HCT116 (cell line): Measurements from ENCODE around the gene PPP6R3. TPM values are rescaled to one million over a fixed set of nuclear protein-coding genes. Genes with fewer than 3 reads are reported as not detected.

Experiments
- ATAC-seq: fragments of 200-7000 bp; cut with Tn5 transposase; 2 replicates; pipeline ENCODE4 v1.9.1; 2020; ENCODE audit warnings: mild to moderate bottlenecking, moderate library complexity
- BruUV-seq: library from RNA; stranded (reverse); fragments of 400-500 nt; replicated peaks from 2 replicates; lab custom pipeline; 2021; lab: Mats Ljungman, UMichigan
- CTCF ChIA-PET: fragments of 300-600 bp; sonication (Branson Sonifier 250); formaldehyde crosslinking; loops from one replicate; lab custom pipeline; 2021; ENCODE audit warnings: antibody characterized with exemption; lab: Charles Lee
- POLR2A ChIA-PET: fragments of 300-600, 350-600 bp; sonication (Branson Sonifier 250); formaldehyde crosslinking; loops from one replicate; lab custom pipeline; 2021; ENCODE audit warnings: antibody characterized with exemption; lab: Charles Lee
- RAD21 ChIA-PET, 2 experiments: fragments of 300-600 bp; sonication (Branson Sonifier 250); formaldehyde crosslinking; loops; one replicate each; lab custom pipeline; 2023; ENCODE audit warnings: low total read pairs in 2 of 2; ENCODE audit not compliant: uncharacterized antibody in 2 of 2, unreplicated experiment in 2 of 2, low non-redundant PET in 1 of 2; lab: Charles Lee
- DNase-seq: peaks from one replicate; pipeline ENCODE4 v3.0.0-alpha.2; 2010; ENCODE audit warnings: low read depth, low spot score
- H2AFZ ChIP-seq: fragments of 200-600 bp; shearing (Covaris generic), sonication (generic); 2 replicates; pipeline ENCODE4 v1.6.1; 2017; ENCODE audit warnings: low read depth, mixed run types, mixed read lengths, antibody characterized with exemption, low read length; ENCODE audit not compliant: poor library complexity, severe bottlenecking
- H3K27ac ChIP-seq: 2 replicates; pipeline ENCODE4 v1.5.1; 2012; ENCODE audit warnings: low read depth, low read length
- H3K27me3 ChIP-seq: fragments of 200-600 bp; sonication (generic); 2 replicates; pipeline ENCODE4 v1.6.1; 2016; ENCODE audit warnings: mixed run types, low read length, mixed read lengths; ENCODE audit not compliant: insufficient read depth
- H3K36me3 ChIP-seq, 2 experiments: fragments of 200-500 bp in 1 of 2; fragments of 200-600 bp in 1 of 2; sonication (Bioruptor generic) in 1 of 2; sonication (generic) in 1 of 2; 2 replicates each; pipeline versions ENCODE4 v1.5.1 to v1.6.1; 2014 to 2016; ENCODE audit warnings: low read length in 2 of 2, inconsistent platforms in 1 of 2, mixed read lengths in 1 of 2, mixed run types in 1 of 2; ENCODE audit not compliant: insufficient read depth in 2 of 2, control insufficient read depth in 1 of 2
- H3K4me1 ChIP-seq, 2 experiments: fragments of 200-600 bp in 1 of 2; sonication (generic) in 1 of 2; 2 replicates each; pipeline versions ENCODE4 v1.5.1 to v1.6.1; 2012 to 2017; ENCODE audit warnings: low read length in 2 of 2, inconsistent platforms in 1 of 2, mild to moderate bottlenecking in 1 of 2, mixed read lengths in 1 of 2, mixed run types in 1 of 2, moderate library complexity in 1 of 2; ENCODE audit not compliant: insufficient read depth in 2 of 2, control insufficient read depth in 1 of 2
- H3K4me2 ChIP-seq: fragments of 200-600 bp; sonication (generic); 2 replicates; pipeline ENCODE4 v1.6.1; 2017; ENCODE audit warnings: mixed run types, low read length, mixed read lengths
- H3K4me3 ChIP-seq, 2 experiments: fragments of 200-600 bp in 1 of 2; sonication (generic) in 1 of 2; replicated peaks in 1 of 2; 2 replicates each; pipeline ENCODE4 v1.5.1; 2011 to 2016; ENCODE audit warnings: low read length in 2 of 2, control low read depth in 1 of 2, low read depth in 1 of 2, mild to moderate bottlenecking in 1 of 2, mixed read lengths in 1 of 2, mixed run types in 1 of 2
- H3K79me2 ChIP-seq: fragments of 200-600 bp; sonication (generic); 2 replicates; pipeline ENCODE4 v1.6.1; 2017; ENCODE audit warnings: mild to moderate bottlenecking, mixed run types, low read length, moderate library complexity, mixed read lengths; ENCODE audit not compliant: insufficient read depth
- H3K9ac ChIP-seq: fragments of 200-600 bp; sonication (generic); 2 replicates; pipeline ENCODE4 v1.6.1; 2016; ENCODE audit warnings: low read length, mixed read lengths
- H3K9me2 ChIP-seq: fragments of 200-600 bp; sonication (generic), shearing (Covaris generic); 2 replicates; pipeline ENCODE4 v1.6.1; 2017; ENCODE audit warnings: mixed run types, mild to moderate bottlenecking, moderate library complexity; ENCODE audit not compliant: insufficient read depth
- H3K9me3 ChIP-seq, 2 experiments: fragments of 200-500 bp in 1 of 2; fragments of 200-600 bp in 1 of 2; sonication (Bioruptor generic) in 1 of 2; sonication (generic) in 1 of 2; 2 replicates each; pipeline ENCODE4 v1.6.1; 2014 to 2017; ENCODE audit warnings: low read length in 2 of 2, mixed read lengths in 2 of 2, inconsistent platforms in 1 of 2, low read depth in 1 of 2, mild to moderate bottlenecking in 1 of 2, mixed run types in 1 of 2, moderate library complexity in 1 of 2; ENCODE audit not compliant: control insufficient read depth in 1 of 2, insufficient read depth in 1 of 2
- H4K20me1 ChIP-seq: fragments of 200-600 bp; sonication (generic), shearing (Covaris generic); 2 replicates; pipeline ENCODE4 v1.6.1; 2017; ENCODE audit warnings: mixed run types, mild to moderate bottlenecking, moderate library complexity; ENCODE audit not compliant: insufficient read depth
- ATF3 ChIP-seq: IDR thresholded peaks from 2 replicates; pipeline ENCODE4 v1.6.1; 2012
- CBX3 ChIP-seq: IDR thresholded peaks from 2 replicates; pipeline ENCODE4 v1.6.1; 2012; ENCODE audit warnings: low read depth
- EGR1 ChIP-seq: IDR thresholded peaks from 2 replicates; pipeline ENCODE4 v1.6.1; 2012; ENCODE audit warnings: low read depth
- FOSL1 ChIP-seq: IDR thresholded peaks from 2 replicates; pipeline ENCODE4 v1.6.1; 2012; ENCODE audit warnings: low read depth
- REST ChIP-seq: IDR thresholded peaks from 2 replicates; pipeline ENCODE4 v1.6.1; 2012; ENCODE audit warnings: low read depth
- SP1 ChIP-seq: IDR thresholded peaks from 2 replicates; pipeline ENCODE4 v1.6.1; 2012; ENCODE audit warnings: low read depth
- SRF ChIP-seq: IDR thresholded peaks from 2 replicates; pipeline ENCODE4 v1.6.1; 2012; ENCODE audit warnings: low read depth
- ZFX ChIP-seq: fragments of 450-650 bp; IDR thresholded peaks from 2 replicates; pipeline ENCODE4 v1.6.1; 2017
- ZNF274 ChIP-seq: fragments of 200-500 bp; sonication (Bioruptor generic); IDR thresholded peaks from 2 replicates; pipeline ENCODE4 v1.6.1; 2014; ENCODE audit warnings: mild to moderate bottlenecking, low read depth, low read length, inconsistent platforms
- intact Hi-C: fragments of 100-400 bp; cut with micrococcal nuclease; formaldehyde crosslinking; loops from 2 replicates; pipeline ENCODE4 v1.10.0; 2022
- total RNA-seq: library from RNA; stranded (reverse); gene quantifications from one replicate; pipeline ENCODE4 v1.2.1, GENCODE V29; 2021; ENCODE audit not compliant: unreplicated experiment

The PPP6R3 gene
- total RNA-seq, 1 experiment from 2014 or later, result 113 TPM

DNA sequence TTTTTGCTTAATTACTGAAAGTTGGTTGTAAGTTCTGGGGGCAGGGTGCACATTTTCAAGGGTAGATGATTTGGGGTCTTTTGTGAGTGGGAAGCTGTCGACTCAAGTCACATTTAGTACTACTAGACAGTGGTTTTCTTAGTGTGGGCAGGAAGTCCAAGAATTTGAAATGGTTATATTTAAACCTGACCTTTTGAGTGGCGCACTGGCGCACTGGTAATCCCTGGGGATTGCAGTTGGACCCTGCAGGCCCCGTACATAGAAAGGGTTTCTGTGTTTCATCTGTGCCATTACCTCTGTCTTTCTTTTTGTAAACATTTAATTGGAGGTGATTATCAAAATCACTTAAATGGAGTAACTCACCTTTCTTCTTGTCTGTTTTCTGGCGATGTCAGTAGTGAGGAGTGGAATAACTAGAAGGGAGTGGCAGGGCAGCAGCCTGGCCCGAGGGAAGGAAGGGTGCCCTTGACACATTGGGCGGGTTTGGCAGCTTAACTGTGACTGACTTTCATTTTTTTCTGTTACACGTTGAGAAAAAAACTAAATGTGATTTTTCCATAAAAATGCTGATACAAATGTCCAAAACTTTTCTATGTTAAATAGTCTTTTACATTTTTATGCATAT lies 122.0 kb downstream of the PPP6R3 start:
- Histone ChIP-seq H3K4me2 (no peak overlapping the region), H3K27me3 (no peaks in the 10 kb centered on the region), H3K27ac (no peak overlapping the region), H2AFZ (no peak overlapping the region), H3K9me3 (no peaks in the 10 kb centered on the region), H4K20me1 (peaks cover 15% of the 10 kb centered on the region), H3K36me3 (peaks cover 18 to 43% of the 10 kb centered on the region in 2 experiments; a peak in 3 of 4 replicates), H3K4me3 (no peak overlapping the region), H3K9me2 (no peaks in the 10 kb centered on the region), H3K79me2 (peaks cover 51% of the 10 kb centered on the region), H3K9ac (no peak overlapping the region), H3K4me1 (no peaks in the 10 kb centered on the region)
- intact Hi-C loops, result no loop called here
- RAD21 ChIA-PET, result no interaction called here
- CTCF ChIA-PET, result interaction anchor here (1.5 kb wide), 1 partner anchor 30 kb away, joined by 3 read pairs; no protein-coding TSS in a partner anchor
- POLR2A ChIA-PET, result no interaction called here
- TF ChIP-seq ZFX (no peak), ATF3 (no peak), SP1 (no peak), CBX3 (no peak), EGR1 (no peak), ZNF274 (no peak), REST (no peak), FOSL1 (no peak), SRF (no peak)
- ATAC-seq, result no peak
- BruUV-seq, result no TSS peak
- no peak for DNase-seq
